WTC11 (cell line): ENCODE results near the gene PCNA.

Source experiments
- AFF4 ChIP-seq: sonication (generic); formaldehyde crosslinking; IDR thresholded peaks from 2 replicates; pipeline ENCODE4 v1.8.1; 2023; ENCODE audit warnings: mild to moderate bottlenecking, missing genetic modification reagents, borderline replicate concordance
- ATF3 ChIP-seq: sonication (generic); formaldehyde crosslinking; conservative IDR thresholded peaks from 2 replicates; pipeline ENCODE4 v1.8.1; 2022; ENCODE audit warnings: mild to moderate bottlenecking, missing genetic modification reagents
- CREB1 ChIP-seq: sonication (generic); formaldehyde crosslinking; IDR thresholded peaks from 2 replicates; pipeline ENCODE4 v1.8.0; 2023; ENCODE audit warnings: mild to moderate bottlenecking, missing genetic modification reagents
- CTCF ChIP-seq: fragments of 200-600 bp; IDR thresholded peaks from 2 replicates; pipeline ENCODE4 v1.8.0; 2022; ENCODE audit warnings: antibody characterized with exemption
- E2F4 ChIP-seq: sonication (generic); formaldehyde crosslinking; IDR thresholded peaks from 2 replicates; pipeline ENCODE4 v1.8.1; 2022; ENCODE audit warnings: low read depth, mild to moderate bottlenecking, moderate library complexity, missing genetic modification reagents, borderline replicate concordance

- no peak for TF ChIP-seq CTCF
- no peak for TF ChIP-seq ATF3 (CRISPR knock-in tag)
- no peak for TF ChIP-seq E2F4 (CRISPR knock-in tag)
- no peak for TF ChIP-seq CREB1 (CRISPR knock-in tag)
- TF ChIP-seq AFF4 (CRISPR knock-in tag): no peak
Observed at GRCh38 chr20:5074232-5074674, 45.5 kb downstream of the PCNA start.
